Liver (tissue), 3 donors: ENCODE measurements around the gene CREM.

Experiments
- FOXA1 ChIP-seq: IDR thresholded peaks from 2 replicates; pipeline ENCODE4 v1.6.1; 2016; ENCODE audit warnings: antibody characterized with exemption
- MAX ChIP-seq: IDR thresholded peaks from 2 replicates; pipeline ENCODE4 v1.6.1; 2016; ENCODE audit warnings: antibody characterized with exemption
- RAD21 ChIP-seq, 2 donors: IDR thresholded peaks; 2 replicates each; pipeline ENCODE4 v1.6.1; 2016; ENCODE audit warnings: antibody characterized with exemption in 2 of 2, mild to moderate bottlenecking in 2 of 2
- RXRA ChIP-seq, 2 donors: IDR thresholded peaks; 2 replicates each; pipeline ENCODE4 v1.6.1; 2017 to 2018; ENCODE audit warnings: antibody characterized with exemption in 2 of 2, mild to moderate bottlenecking in 1 of 2
- SP1 ChIP-seq: IDR thresholded peaks from 2 replicates; pipeline ENCODE4 v1.6.1; 2018; ENCODE audit warnings: antibody characterized with exemption, mild to moderate bottlenecking
- YY1 ChIP-seq: IDR thresholded peaks from 2 replicates; pipeline ENCODE4 v1.6.1; 2016; ENCODE audit warnings: antibody characterized with exemption, mild to moderate bottlenecking
- TF ChIP-seq, protein P1 (sequence below): fragments of 150-350 bp; IDR thresholded peaks from 2 replicates; pipeline ENCODE4 v1.5.1; 2017; ENCODE audit warnings: improper control_type of control experiment, low read depth, low read length; ENCODE audit not compliant: missing input control
- TF ChIP-seq, protein P2 (sequence below): IDR thresholded peaks from 2 replicates; pipeline ENCODE4 v1.6.1; 2016; ENCODE audit warnings: antibody characterized with exemption, mild to moderate bottlenecking
- TF ChIP-seq, protein P3 (sequence below): IDR thresholded peaks from 2 replicates; pipeline ENCODE4 v1.6.1; 2016; ENCODE audit warnings: antibody characterized with exemption
- donor health status: healthy.
- donor health status: healthy.

DNA sequence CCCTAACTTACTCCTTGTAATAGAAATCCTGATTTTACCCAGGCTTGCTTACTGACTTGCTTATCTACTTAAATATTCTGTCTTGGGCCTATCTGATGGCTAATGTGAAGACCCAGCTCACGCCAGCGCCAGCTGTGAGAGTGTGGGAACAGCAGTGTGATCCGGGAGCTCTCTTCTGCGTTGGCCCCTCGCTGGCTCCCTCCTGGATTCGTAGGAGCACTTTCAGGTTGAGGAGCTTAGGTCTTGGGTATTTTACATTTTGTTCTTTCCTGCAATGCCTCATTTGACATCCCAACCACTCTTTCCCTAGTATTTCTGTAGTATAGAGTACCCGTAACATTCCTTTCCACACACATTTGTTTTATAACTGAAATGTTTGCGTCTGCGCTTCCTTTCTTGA, 51.7 kb downstream of the CREM start:
- TF ChIP-seq, protein P1, sequence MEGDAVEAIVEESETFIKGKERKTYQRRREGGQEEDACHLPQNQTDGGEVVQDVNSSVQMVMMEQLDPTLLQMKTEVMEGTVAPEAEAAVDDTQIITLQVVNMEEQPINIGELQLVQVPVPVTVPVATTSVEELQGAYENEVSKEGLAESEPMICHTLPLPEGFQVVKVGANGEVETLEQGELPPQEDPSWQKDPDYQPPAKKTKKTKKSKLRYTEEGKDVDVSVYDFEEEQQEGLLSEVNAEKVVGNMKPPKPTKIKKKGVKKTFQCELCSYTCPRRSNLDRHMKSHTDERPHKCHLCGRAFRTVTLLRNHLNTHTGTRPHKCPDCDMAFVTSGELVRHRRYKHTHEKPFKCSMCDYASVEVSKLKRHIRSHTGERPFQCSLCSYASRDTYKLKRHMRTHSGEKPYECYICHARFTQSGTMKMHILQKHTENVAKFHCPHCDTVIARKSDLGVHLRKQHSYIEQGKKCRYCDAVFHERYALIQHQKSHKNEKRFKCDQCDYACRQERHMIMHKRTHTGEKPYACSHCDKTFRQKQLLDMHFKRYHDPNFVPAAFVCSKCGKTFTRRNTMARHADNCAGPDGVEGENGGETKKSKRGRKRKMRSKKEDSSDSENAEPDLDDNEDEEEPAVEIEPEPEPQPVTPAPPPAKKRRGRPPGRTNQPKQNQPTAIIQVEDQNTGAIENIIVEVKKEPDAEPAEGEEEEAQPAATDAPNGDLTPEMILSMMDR, result no peak
- no peak for TF ChIP-seq YY1
- TF ChIP-seq SP1, result no peak
- TF ChIP-seq, protein P2, sequence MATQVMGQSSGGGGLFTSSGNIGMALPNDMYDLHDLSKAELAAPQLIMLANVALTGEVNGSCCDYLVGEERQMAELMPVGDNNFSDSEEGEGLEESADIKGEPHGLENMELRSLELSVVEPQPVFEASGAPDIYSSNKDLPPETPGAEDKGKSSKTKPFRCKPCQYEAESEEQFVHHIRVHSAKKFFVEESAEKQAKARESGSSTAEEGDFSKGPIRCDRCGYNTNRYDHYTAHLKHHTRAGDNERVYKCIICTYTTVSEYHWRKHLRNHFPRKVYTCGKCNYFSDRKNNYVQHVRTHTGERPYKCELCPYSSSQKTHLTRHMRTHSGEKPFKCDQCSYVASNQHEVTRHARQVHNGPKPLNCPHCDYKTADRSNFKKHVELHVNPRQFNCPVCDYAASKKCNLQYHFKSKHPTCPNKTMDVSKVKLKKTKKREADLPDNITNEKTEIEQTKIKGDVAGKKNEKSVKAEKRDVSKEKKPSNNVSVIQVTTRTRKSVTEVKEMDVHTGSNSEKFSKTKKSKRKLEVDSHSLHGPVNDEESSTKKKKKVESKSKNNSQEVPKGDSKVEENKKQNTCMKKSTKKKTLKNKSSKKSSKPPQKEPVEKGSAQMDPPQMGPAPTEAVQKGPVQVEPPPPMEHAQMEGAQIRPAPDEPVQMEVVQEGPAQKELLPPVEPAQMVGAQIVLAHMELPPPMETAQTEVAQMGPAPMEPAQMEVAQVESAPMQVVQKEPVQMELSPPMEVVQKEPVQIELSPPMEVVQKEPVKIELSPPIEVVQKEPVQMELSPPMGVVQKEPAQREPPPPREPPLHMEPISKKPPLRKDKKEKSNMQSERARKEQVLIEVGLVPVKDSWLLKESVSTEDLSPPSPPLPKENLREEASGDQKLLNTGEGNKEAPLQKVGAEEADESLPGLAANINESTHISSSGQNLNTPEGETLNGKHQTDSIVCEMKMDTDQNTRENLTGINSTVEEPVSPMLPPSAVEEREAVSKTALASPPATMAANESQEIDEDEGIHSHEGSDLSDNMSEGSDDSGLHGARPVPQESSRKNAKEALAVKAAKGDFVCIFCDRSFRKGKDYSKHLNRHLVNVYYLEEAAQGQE, result no peak
- TF ChIP-seq, protein P3, sequence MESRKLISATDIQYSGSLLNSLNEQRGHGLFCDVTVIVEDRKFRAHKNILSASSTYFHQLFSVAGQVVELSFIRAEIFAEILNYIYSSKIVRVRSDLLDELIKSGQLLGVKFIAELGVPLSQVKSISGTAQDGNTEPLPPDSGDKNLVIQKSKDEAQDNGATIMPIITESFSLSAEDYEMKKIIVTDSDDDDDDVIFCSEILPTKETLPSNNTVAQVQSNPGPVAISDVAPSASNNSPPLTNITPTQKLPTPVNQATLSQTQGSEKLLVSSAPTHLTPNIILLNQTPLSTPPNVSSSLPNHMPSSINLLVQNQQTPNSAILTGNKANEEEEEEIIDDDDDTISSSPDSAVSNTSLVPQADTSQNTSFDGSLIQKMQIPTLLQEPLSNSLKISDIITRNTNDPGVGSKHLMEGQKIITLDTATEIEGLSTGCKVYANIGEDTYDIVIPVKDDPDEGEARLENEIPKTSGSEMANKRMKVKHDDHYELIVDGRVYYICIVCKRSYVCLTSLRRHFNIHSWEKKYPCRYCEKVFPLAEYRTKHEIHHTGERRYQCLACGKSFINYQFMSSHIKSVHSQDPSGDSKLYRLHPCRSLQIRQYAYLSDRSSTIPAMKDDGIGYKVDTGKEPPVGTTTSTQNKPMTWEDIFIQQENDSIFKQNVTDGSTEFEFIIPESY, result no peak
- no peak for TF ChIP-seq RAD21 (IDR thresholded peaks at IDR 0.05)
- no peak for TF ChIP-seq MAX
- no peak for TF ChIP-seq FOXA1
- no peak for TF ChIP-seq RXRA (IDR thresholded peaks at IDR 0.05)
